ENCODE results near the gene TCP10L.
"Not testable (repeated sequence)": the region's sequence is repeated elsewhere in the genome, so short reads cannot be mapped to it uniquely, and the experiment has no call there.

TCP10L gene

GRCh38 chr21:32554832-32555638 lies 30.3 kb downstream of the TCP10L start:
- DNase-seq (ENCODE audit: low read depth in 3 of 3), result no peak

- DNase-seq (ENCODE audit: low read depth in 3 of 3), result no peak
Observed at GRCh38 chr21:32549886-32550285, 35.4 kb downstream of the TCP10L start.

- no peak for DNase-seq (ENCODE audit: low read depth in 3 of 3)
Observed at GRCh38 chr21:32549440-32549839, 35.9 kb downstream of the TCP10L start.

GRCh38 chr21:32548978-32549377 lies 36.3 kb downstream of the TCP10L start:
- no peak for DNase-seq (ENCODE audit: low read depth in 3 of 3)

- DNase-seq (ENCODE audit: low read depth in 3 of 3), result no peak
Observed at GRCh38 chr21:32547018-32547417, 38.3 kb downstream of the TCP10L start.

GRCh38 chr21:32545948-32546441 lies 39.3 kb downstream of the TCP10L start:
- no peak for DNase-seq (ENCODE audit: low read depth in 3 of 3)

- no peak for DNase-seq (ENCODE audit: low read depth in 3 of 3)
Observed at GRCh38 chr21:32544697-32545096, 40.6 kb downstream of the TCP10L start.

- DNase-seq (ENCODE audit: low read depth in 3 of 3), result no peak
Observed at GRCh38 chr21:32543975-32544374, 41.3 kb downstream of the TCP10L start.

GRCh38 chr21:32543056-32543455 lies 42.3 kb downstream of the TCP10L start:
- not testable (repeated sequence) for DNase-seq (ENCODE audit: low read depth in 3 of 3)

GRCh38 chr21:32539378-32539777 lies 45.9 kb downstream of the TCP10L start:
- no peak for DNase-seq (ENCODE audit: low read depth in 3 of 3)

- DNase-seq (ENCODE audit: low read depth in 3 of 3), result no peak
Observed at GRCh38 chr21:32538147-32538792, 47.1 kb downstream of the TCP10L start.

GRCh38 chr21:32537569-32537881 lies 47.8 kb downstream of the TCP10L start:
- DNase-seq (ENCODE audit: low read depth in 3 of 3), result no peak

GRCh38 chr21:32535612-32536011 lies 49.7 kb downstream of the TCP10L start:
- DNase-seq (ENCODE audit: low read depth in 3 of 3), result no peak

GRCh38 chr21:32534113-32534512 lies 51.2 kb downstream of the TCP10L start:
- DNase-seq (ENCODE audit: low read depth in 3 of 3), result no peak

GRCh38 chr21:32533611-32534010 lies 51.7 kb downstream of the TCP10L start:
- DNase-seq (ENCODE audit: low read depth in 3 of 3), result no peak

- DNase-seq (ENCODE audit: low read depth in 3 of 3), result no peak
Observed at GRCh38 chr21:32533053-32533452, 52.3 kb downstream of the TCP10L start.

GRCh38 chr21:32532636-32533035 lies 52.7 kb downstream of the TCP10L start:
- no peak for DNase-seq (ENCODE audit: low read depth in 3 of 3)

GRCh38 chr21:32531561-32531960 lies 53.8 kb downstream of the TCP10L start:
- not testable (repeated sequence) for DNase-seq (ENCODE audit: low read depth in 3 of 3)

- DNase-seq (ENCODE audit: low read depth in 3 of 3), result not testable (repeated sequence)
Observed at GRCh38 chr21:32530809-32531208, 54.5 kb downstream of the TCP10L start.

- DNase-seq (ENCODE audit: low read depth in 3 of 3), result no peak
Observed at GRCh38 chr21:32529679-32530078, 55.6 kb downstream of the TCP10L start.

GRCh38 chr21:32525282-32525681 lies 60.0 kb downstream of the TCP10L start:
- DNase-seq (ENCODE audit: low read depth in 3 of 3), result no peak

- no peak for DNase-seq (ENCODE audit: low read depth in 3 of 3)
Observed at GRCh38 chr21:32523988-32524719, 61.2 kb downstream of the TCP10L start.
